ENCODE results near the gene TNPO2. TPM values are rescaled to one million over a fixed set of nuclear protein-coding genes. Genes with fewer than 3 reads are reported as not detected.

Gene TNPO2
- total and polyA plus RNA-seq, 2 of the 13 experiments (the other 11 are each of a cell fraction or from before 2014, with no cell fraction given) = 31.7 to 61.0 TPM

DNA sequence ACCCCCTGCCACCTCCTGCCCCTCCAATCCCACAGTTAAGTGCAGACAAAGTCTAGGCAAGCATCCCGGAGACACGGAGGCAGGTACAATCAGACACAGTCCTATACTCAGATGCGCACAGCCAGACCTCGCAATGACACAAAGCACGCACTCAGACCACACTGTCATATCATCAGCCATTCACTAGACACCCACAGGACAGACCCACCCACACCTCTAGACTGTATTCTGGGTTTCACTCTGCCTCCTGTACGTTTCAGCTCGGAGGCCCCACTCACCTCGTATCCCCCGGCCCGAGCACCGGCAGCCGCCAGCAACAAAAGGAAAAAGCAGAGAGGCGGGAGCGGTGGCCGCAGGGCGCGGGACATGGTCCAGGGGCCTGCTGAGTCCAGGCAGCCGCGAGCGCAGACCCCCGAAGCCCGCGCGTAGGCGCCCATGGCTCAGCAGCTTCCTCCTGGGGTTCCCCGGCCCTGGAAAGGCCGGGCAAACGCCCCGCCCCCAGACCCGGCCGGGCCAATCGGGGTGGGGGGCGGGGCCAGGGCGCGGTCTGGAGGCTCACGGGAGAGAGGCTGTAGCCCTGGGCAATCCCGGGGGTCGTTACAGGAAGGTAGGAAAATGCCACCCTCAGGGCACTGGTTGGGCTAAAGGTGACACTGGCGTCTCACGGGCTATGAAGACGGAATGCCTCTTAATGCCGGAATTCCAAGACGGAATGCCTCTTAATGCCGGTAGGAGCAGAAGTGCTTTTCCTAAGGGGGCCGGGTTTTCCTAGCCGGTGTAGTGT lies 57.3 kb downstream of the TNPO2 start, which contains the start of the genes MAN2B1 and WDR83 (continued):
- TF ChIP-seq NFAT5 (CRISPR knock-in tag; IDR thresholded peaks at IDR 0.05) (no peak), ZFY (CRISPR knock-in tag; IDR thresholded peaks at IDR 0.05) (peak; percentile 81), BCL6 (CRISPR knock-in tag; IDR thresholded peaks at IDR 0.05) (no peak), TRAFD1 (CRISPR knock-in tag; IDR thresholded peaks at IDR 0.05; ENCODE audit: borderline replicate concordance) (no peak), ZBTB1 (CRISPR knock-in tag; IDR thresholded peaks at IDR 0.05; ENCODE audit: borderline replicate concordance) (no peak), ARNT (IDR thresholded peaks at IDR 0.05) (no peak), AKAP8 (CRISPR knock-in tag; IDR thresholded peaks at IDR 0.05) (no peak), ZNF530 (CRISPR knock-in tag; IDR thresholded peaks at IDR 0.05; ENCODE audit: low read depth) (no peak), NFKBIZ (CRISPR knock-in tag; IDR thresholded peaks at IDR 0.05) (no peak), KMT2B (CRISPR knock-in tag; IDR thresholded peaks at IDR 0.05) (no peak), ARID4A (CRISPR knock-in tag; IDR thresholded peaks at IDR 0.05; ENCODE audit: borderline replicate concordance) (peak; percentile 71; the same call in 1 of the 2 replicates), TRIM22 (IDR thresholded peaks at IDR 0.05) (no peak)
- TF ChIP-seq, protein P1, sequence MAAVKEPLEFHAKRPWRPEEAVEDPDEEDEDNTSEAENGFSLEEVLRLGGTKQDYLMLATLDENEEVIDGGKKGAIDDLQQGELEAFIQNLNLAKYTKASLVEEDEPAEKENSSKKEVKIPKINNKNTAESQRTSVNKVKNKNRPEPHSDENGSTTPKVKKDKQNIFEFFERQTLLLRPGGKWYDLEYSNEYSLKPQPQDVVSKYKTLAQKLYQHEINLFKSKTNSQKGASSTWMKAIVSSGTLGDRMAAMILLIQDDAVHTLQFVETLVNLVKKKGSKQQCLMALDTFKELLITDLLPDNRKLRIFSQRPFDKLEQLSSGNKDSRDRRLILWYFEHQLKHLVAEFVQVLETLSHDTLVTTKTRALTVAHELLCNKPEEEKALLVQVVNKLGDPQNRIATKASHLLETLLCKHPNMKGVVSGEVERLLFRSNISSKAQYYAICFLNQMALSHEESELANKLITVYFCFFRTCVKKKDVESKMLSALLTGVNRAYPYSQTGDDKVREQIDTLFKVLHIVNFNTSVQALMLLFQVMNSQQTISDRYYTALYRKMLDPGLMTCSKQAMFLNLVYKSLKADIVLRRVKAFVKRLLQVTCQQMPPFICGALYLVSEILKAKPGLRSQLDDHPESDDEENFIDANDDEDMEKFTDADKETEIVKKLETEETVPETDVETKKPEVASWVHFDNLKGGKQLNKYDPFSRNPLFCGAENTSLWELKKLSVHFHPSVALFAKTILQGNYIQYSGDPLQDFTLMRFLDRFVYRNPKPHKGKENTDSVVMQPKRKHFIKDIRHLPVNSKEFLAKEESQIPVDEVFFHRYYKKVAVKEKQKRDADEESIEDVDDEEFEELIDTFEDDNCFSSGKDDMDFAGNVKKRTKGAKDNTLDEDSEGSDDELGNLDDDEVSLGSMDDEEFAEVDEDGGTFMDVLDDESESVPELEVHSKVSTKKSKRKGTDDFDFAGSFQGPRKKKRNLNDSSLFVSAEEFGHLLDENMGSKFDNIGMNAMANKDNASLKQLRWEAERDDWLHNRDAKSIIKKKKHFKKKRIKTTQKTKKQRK (IDR thresholded peaks at IDR 0.05; ENCODE audit: low read length) = no peak
